PC-9 (cell line): ENCODE data around the gene NR3C1.

Experiments used
- CTCF ChIP-seq: fragments of 200-600 bp; sonication (generic); conservative IDR thresholded peaks from 2 replicates; pipeline ENCODE4 v1.6.1; 2017; ENCODE audit warnings: mixed run types, antibody characterized with exemption, mild to moderate bottlenecking, moderate library complexity
- EZH2 ChIP-seq: fragments of 200-600 bp; sonication (generic); IDR thresholded peaks from 2 replicates; pipeline ENCODE4 v1.8.0; 2017; ENCODE audit warnings: antibody characterized with exemption, low read depth

GRCh38 chr5:143401227-143402016 is 2.1 kb downstream of the NR3C1 start:
- TF ChIP-seq CTCF = no peak
- TF ChIP-seq EZH2 = no peak
